IMR-90 (cell line): ENCODE results near the gene TENM4. TPM values are rescaled to one million over a fixed set of nuclear protein-coding genes. Genes with fewer than 3 reads are reported as not detected.
A peak's percentile ranks its signal among the peaks of the same experiment; 100 is the strongest.

Experiments
- ATAC-seq: fragments of 200-7000 bp; cut with Tn5 transposase; 2 replicates; pipeline ENCODE4 v1.9.1; 2020; ENCODE audit warnings: low read depth, mild to moderate bottlenecking, moderate library complexity
- BruUV-seq: library from RNA; stranded (reverse); fragments of 400-500 nt; replicated peaks from 2 replicates; lab custom pipeline; 2021; lab: Mats Ljungman, UMichigan
- CTCF ChIA-PET: fragments of 300-600 bp; formaldehyde crosslinking; extraction: SDS; loops from one replicate; lab custom pipeline; 2021; ENCODE audit warnings: antibody characterized with exemption; lab: Yijun Ruan, JAX
- POLR2A ChIA-PET: fragments of 300-600 bp; sonication (Branson Sonifier 250); formaldehyde crosslinking; loops from one replicate; lab custom pipeline; 2022; ENCODE audit warnings: antibody characterized with exemption; ENCODE audit not compliant: unreplicated experiment; lab: Charles Lee
- DNase-seq: peaks from one replicate; pipeline ENCODE4 v3.0.0; 2013
- H2AFZ ChIP-seq: replicated peaks from 2 replicates; pipeline ENCODE3; 2013; ENCODE audit warnings: low read length, mild to moderate bottlenecking; ENCODE audit not compliant: poor library complexity
- H2AK5ac ChIP-seq: 2 replicates; pipeline ENCODE4 v1.6.1; 2013; ENCODE audit warnings: low read depth, low read length, inconsistent platforms
- H2AK9ac ChIP-seq: replicated peaks from 2 replicates; pipeline ENCODE3; 2013; ENCODE audit warnings: mild to moderate bottlenecking, low read depth, low read length, moderate library complexity; ENCODE audit not compliant: poor library complexity
- H2BK120ac ChIP-seq: 2 replicates; pipeline ENCODE4 v1.6.1; 2013; ENCODE audit warnings: low read depth, low read length, inconsistent platforms
- H2BK15ac ChIP-seq: 3 replicates; pipeline ENCODE4 v1.6.1; 2013; ENCODE audit warnings: low read depth, low read length, inconsistent platforms
- H2BK20ac ChIP-seq: 2 replicates; pipeline ENCODE4 v1.6.1; 2013; ENCODE audit warnings: low read depth, mild to moderate bottlenecking, inconsistent platforms, low read length, moderate library complexity
- H2BK5ac ChIP-seq: 2 replicates; pipeline ENCODE4 v1.6.1; 2013; ENCODE audit warnings: mild to moderate bottlenecking, low read depth, low read length, inconsistent platforms; ENCODE audit not compliant: poor library complexity, severe bottlenecking
- H3K14ac ChIP-seq: replicated peaks from 2 replicates; pipeline ENCODE4 v1.6.1; 2013; ENCODE audit warnings: low read depth, low read length, inconsistent platforms
- H3K18ac ChIP-seq: 2 replicates; pipeline ENCODE4 v1.6.1; 2013; ENCODE audit warnings: low read depth, low read length, control low read depth
- H3K23ac ChIP-seq: 2 replicates; pipeline ENCODE4 v1.6.1; 2013; ENCODE audit warnings: low read depth, low read length, inconsistent platforms
- H3K27ac ChIP-seq: 2 replicates; pipeline ENCODE4 v1.5.1; 2013; ENCODE audit warnings: mild to moderate bottlenecking, control low read depth, low read length; ENCODE audit not compliant: insufficient read depth
- H3K27me3 ChIP-seq: 2 replicates; pipeline ENCODE4 v1.6.1; 2013; ENCODE audit warnings: low read length; ENCODE audit not compliant: control insufficient read depth, insufficient read depth
- H3K36me3 ChIP-seq: 2 replicates; pipeline ENCODE4 v1.6.1; 2013; ENCODE audit warnings: low read length, mixed read lengths; ENCODE audit not compliant: control insufficient read depth, insufficient read depth
- H3K4ac ChIP-seq: 2 replicates; pipeline ENCODE4 v1.6.1; 2013; ENCODE audit warnings: low read depth, low read length, inconsistent platforms
- H3K4me1 ChIP-seq: 2 replicates; pipeline ENCODE4 v1.6.1; 2013; ENCODE audit warnings: low read length, mixed read lengths; ENCODE audit not compliant: control insufficient read depth, insufficient read depth
- H3K4me2 ChIP-seq: 2 replicates; pipeline ENCODE4 v1.6.1; 2013; ENCODE audit warnings: low read depth, mild to moderate bottlenecking, control low read depth, low read length, moderate library complexity
- H3K4me3 ChIP-seq: 2 replicates; pipeline ENCODE4 v1.5.1; 2013; ENCODE audit warnings: low read depth, mild to moderate bottlenecking, control low read depth, low read length, moderate library complexity; ENCODE audit not compliant: insufficient read depth
- H3K56ac ChIP-seq: 2 replicates; pipeline ENCODE4 v1.6.1; 2013; ENCODE audit warnings: low read length, inconsistent platforms; ENCODE audit not compliant: insufficient read depth; ENCODE audit errors: extremely low read depth
- H3K79me1 ChIP-seq, 2 experiments: 2 replicates each; pipeline ENCODE4 v1.6.1; 2013; ENCODE audit warnings: low read length in 2 of 2, inconsistent platforms in 1 of 2, low read depth in 1 of 2
- H3K9ac ChIP-seq: 2 replicates; pipeline ENCODE4 v1.6.1; 2013; ENCODE audit warnings: low read depth, low read length, control low read depth
- H3K9me1 ChIP-seq: 2 replicates; pipeline ENCODE4 v1.6.1; 2013; ENCODE audit warnings: low read length, inconsistent platforms; ENCODE audit not compliant: insufficient read depth
- H3K9me3 ChIP-seq: 2 replicates; pipeline ENCODE4 v1.6.1; 2013; ENCODE audit warnings: low read length; ENCODE audit not compliant: control insufficient read depth, insufficient read depth
- H4K20me1 ChIP-seq: 2 replicates; pipeline ENCODE4 v1.6.1; 2013; ENCODE audit warnings: low read length, inconsistent platforms; ENCODE audit not compliant: insufficient read depth
- H4K5ac ChIP-seq: 2 replicates; pipeline ENCODE4 v1.6.1; 2013; ENCODE audit warnings: mild to moderate bottlenecking, low read depth, low read length, control low read depth
- H4K8ac ChIP-seq, 2 experiments: 2 replicates each; pipeline ENCODE4 v1.6.1; 2013; ENCODE audit warnings: low read depth in 2 of 2, low read length in 2 of 2, control low read depth in 1 of 2, inconsistent platforms in 1 of 2
- H4K91ac ChIP-seq: 2 replicates; pipeline ENCODE4 v1.6.1; 2013; ENCODE audit warnings: low read depth, low read length, inconsistent platforms; ENCODE audit not compliant: insufficient read depth
- CEBPB ChIP-seq: IDR thresholded peaks from 2 replicates; pipeline ENCODE4 v1.6.1; 2012; ENCODE audit warnings: low read depth, low read length, improper control_type of control experiment
- ELK1 ChIP-seq: fragments of 150-350 bp; IDR thresholded peaks from 2 replicates; pipeline ENCODE4 v1.6.1; 2016; ENCODE audit warnings: low read depth, mild to moderate bottlenecking, low read length, moderate library complexity, borderline replicate concordance
- MAFK ChIP-seq: IDR thresholded peaks from 2 replicates; pipeline ENCODE4 v1.6.1; 2012; ENCODE audit warnings: low read depth, low read length, improper control_type of control experiment
- MXI1 ChIP-seq: IDR thresholded peaks from 2 replicates; pipeline ENCODE4 v1.6.1; 2012; ENCODE audit warnings: low read depth, mild to moderate bottlenecking, low read length, moderate library complexity, borderline replicate concordance
- NFE2L2 ChIP-seq: fragments of 150-350 bp; IDR thresholded peaks from 2 replicates; pipeline ENCODE4 v1.6.1; 2016; ENCODE audit warnings: low read depth, mild to moderate bottlenecking, low read length
- RAD21 ChIP-seq: IDR thresholded peaks from 2 replicates; pipeline ENCODE4 v1.6.1; 2012; ENCODE audit warnings: low read length, improper control_type of control experiment
- WGBS, 2 experiments: methylation state at CpG; one replicate each; pipeline versions ENCODE4 v1.1.5 to v1.1.7; 2013; ENCODE audit warnings: missing lambda C conversion rate in 2 of 2; ENCODE audit not compliant: insufficient read length in 1 of 2; ENCODE audit errors: extremely low coverage in 2 of 2; 5-methylcytosine and 5-hydroxymethylcytosine counted together
- dilution Hi-C: fragments of 300-500 bp; cut with HindIII; formaldehyde crosslinking; loops from one replicate; pipeline ENCODE4 v1.14.3; 2018; ENCODE audit warnings: low sequenced_read_pairs; ENCODE audit not compliant: unreplicated experiment
- in situ Hi-C: fragments of 300-500 bp; cut with MboI; formaldehyde crosslinking; loops from 3 replicates; pipeline ENCODE4 v1.14.3; 2019; ENCODE audit warnings: low sequenced_read_pairs, inconsistent platforms, mixed read lengths
- intact Hi-C: fragments of 100-400 bp; cut with micrococcal nuclease; formaldehyde crosslinking; loops from 2 replicates; pipeline ENCODE4 v1.10.0; 2022
- polyA plus RNA-seq, 3 experiments: library from polyadenylated mRNA; depleted of rRNA; stranded (reverse); fragments of >200 nt; gene quantifications; 2 replicates each; pipeline ENCODE4 v1.2.3, GENCODE V29; 2012; ENCODE audit warnings: low replicate concordance in 1 of 3
- total RNA-seq: library from RNA; depleted of rRNA; stranded (reverse); fragments of >200 nt; gene quantifications from 2 replicates; pipeline ENCODE4 v1.2.3, GENCODE V29; 2012

Gene TENM4
- total and polyA plus RNA-seq, 2 of the 4 experiments (the other 2 are of a cell fraction) = 7.4 to 9.0 TPM

GRCh38 chr11:79039122-79039521 lies 401.7 kb downstream of the TENM4 start:
- CTCF ChIA-PET = no interaction called here
- BruUV-seq = no TSS peak
- POLR2A ChIA-PET = no interaction called here

More at GRCh38 chr11:79039122-79039521, 401.7 kb downstream of the TENM4 start:
- Histone ChIP-seq H3K79me1 (no peaks in the 10 kb centered on the region), H3K9ac (no peak overlapping the region), H3K14ac (no peak overlapping the region), H3K36me3 (no peaks in the 10 kb centered on the region; the same call in 1 of the 2 replicates), H3K4me3 (no peak overlapping the region), H2BK120ac (peak overlapping the region; percentile 13; the same call in 1 of the 2 replicates), H2AFZ (no peak overlapping the region), H3K4me1 (peaks cover 5% of the 10 kb centered on the region; the same call in 1 of the 2 replicates), H4K8ac (no peak overlapping the region), H4K91ac (no peak overlapping the region), H2BK15ac (no peak overlapping the region), H3K23ac (peak overlapping the region; percentile 59; the same call in 1 of the 2 replicates), H2AK9ac (peak overlapping the region; percentile 33), H4K20me1 (no peaks in the 10 kb centered on the region), H2AK5ac (no peak overlapping the region), H3K18ac (peak overlapping the region; percentile 74; the same call in 1 of the 2 replicates), H3K9me3 (peaks cover 7% of the 10 kb centered on the region), H3K4ac (peak overlapping the region; percentile 22; the same call in 1 of the 2 replicates), H3K56ac (no peak overlapping the region), H3K4me2 (no peak overlapping the region), H3K27me3 (0 out of 2 replicates have a peak, but pooled peaks cover 1% of the 10 kb centered on the region), H4K5ac (no peak overlapping the region; the same call in 1 of the 2 replicates), H3K9me1 (no peaks in the 10 kb centered on the region), H2BK20ac (peak overlapping the region; percentile 36), H2BK5ac (no peak overlapping the region), H3K27ac (peak overlapping the region; percentile 3; the same call in 1 of the 2 replicates)
- ATAC-seq = peak; percentile 61
- in situ Hi-C loops (no loop called here), dilution Hi-C loops (no loop called here), intact Hi-C loops (no loop called here)
- TF ChIP-seq MXI1 (no peak), NFE2L2 (peak; percentile 69; the same call in 1 of the 2 replicates), ELK1 (no peak), RAD21 (no peak), CEBPB (no peak), MAFK (no peak)
- no CpG with 5 or more reads among the region's 2 CpGs for WGBS, 2 experiments
- DNase-seq = peak; percentile 66
